ENCODE measurements around the gene LAMA5. TPM values are rescaled to one million over a fixed set of nuclear protein-coding genes. Genes with fewer than 3 reads are reported as not detected.

Gene LAMA5
- total RNA-seq, 4 donors from 2014 or later = 14.1 to 131 (median 34.5) TPM

DNA sequence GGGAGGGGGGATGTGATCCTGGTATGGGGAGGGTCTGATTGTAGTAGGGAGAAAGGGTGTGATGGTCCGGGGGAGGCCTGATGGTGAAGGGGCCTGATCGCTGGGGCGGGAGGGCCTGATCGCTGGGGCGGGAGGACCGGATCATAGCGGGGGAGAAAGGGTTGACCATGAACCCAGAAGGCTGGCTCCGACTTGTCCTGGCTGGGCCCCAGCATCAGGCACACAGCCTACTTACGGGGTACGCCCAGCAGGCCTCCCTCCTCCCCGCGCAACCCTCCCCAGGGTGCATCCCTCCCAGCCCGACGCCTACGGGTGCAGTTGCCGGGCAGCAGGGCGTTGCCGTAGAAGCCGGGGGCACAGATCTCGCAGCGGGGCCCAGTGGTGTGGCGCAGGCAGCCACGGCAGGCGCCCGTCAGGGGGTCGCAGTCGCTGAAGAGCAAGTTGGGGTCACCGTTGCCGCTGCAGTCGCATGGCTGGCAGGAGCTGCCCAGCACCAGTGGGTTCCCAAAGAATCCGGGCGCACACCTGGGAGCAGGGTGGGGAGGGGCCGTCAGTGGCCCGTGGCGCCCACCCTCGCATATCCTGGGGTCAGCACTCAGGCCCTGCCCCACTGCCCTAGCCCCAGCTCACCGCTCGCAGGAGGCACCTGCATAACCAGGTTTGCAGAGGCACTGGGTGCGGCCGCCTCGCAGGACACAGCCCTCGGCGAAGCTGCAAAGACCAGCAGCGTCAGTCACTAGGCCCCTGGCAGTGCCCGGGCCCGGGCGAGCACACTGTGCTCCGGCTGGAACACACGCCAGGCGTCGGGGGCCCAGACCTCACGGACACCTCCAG lies 43.7 kb downstream of the LAMA5 start:
- TF ChIP-seq, protein P1, sequence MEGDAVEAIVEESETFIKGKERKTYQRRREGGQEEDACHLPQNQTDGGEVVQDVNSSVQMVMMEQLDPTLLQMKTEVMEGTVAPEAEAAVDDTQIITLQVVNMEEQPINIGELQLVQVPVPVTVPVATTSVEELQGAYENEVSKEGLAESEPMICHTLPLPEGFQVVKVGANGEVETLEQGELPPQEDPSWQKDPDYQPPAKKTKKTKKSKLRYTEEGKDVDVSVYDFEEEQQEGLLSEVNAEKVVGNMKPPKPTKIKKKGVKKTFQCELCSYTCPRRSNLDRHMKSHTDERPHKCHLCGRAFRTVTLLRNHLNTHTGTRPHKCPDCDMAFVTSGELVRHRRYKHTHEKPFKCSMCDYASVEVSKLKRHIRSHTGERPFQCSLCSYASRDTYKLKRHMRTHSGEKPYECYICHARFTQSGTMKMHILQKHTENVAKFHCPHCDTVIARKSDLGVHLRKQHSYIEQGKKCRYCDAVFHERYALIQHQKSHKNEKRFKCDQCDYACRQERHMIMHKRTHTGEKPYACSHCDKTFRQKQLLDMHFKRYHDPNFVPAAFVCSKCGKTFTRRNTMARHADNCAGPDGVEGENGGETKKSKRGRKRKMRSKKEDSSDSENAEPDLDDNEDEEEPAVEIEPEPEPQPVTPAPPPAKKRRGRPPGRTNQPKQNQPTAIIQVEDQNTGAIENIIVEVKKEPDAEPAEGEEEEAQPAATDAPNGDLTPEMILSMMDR (IDR thresholded peaks at IDR 0.05; ENCODE audit: low read depth) = no peak

DNA sequence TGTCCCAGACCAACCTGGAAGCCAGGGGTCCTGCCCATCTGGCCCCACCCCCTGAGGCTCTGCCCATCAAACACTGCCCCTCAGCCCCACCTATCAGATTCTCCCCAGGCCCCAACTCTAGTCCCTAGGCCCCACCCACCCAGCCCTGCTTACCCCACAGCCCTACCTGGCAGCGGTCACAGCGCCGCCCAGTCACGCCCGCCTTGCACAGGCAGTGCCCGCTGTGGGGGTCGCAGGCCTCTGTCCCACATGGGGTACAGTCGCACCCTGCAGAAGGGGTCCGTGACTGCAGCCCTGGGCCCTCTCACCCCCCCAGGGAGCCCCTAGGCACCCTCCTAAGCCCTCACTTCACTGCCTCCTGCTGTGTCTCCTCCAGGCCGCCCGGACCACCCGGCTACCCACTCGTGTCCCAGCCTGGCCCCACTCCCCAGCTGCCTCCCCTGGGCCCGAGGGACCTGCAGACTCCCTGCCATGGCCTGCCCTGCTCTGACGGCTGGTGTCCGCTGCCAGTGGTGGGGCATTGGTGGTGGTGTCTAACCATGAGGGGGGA lies 44.5 kb downstream of the LAMA5 start:
- TF ChIP-seq, protein P1 (IDR thresholded peaks at IDR 0.05; ENCODE audit: low read depth) = no peak

DNA sequence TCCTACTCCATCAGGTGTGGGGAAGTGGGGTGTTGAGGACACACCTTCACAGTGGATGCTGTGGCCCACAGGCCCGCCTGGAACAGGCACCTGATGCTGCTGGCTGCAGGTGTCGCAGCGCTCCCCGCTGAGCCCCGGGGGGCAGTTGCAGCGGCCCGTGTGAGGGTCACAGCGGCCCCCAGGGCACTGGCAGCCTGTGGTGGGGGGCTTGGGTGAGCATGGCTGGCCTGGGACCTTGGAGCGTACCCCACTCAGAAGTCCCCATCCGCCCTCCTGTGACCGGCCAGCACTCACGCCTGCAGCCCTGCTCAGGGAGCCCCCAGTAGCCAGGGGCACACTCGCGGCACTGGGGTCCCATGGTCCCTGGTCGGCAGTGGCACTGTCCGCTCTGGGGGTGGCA lies 45.1 kb downstream of the LAMA5 start:
- TF ChIP-seq, protein P1 (IDR thresholded peaks at IDR 0.05; ENCODE audit: low read depth) = no peak

- TF ChIP-seq, protein P1 (IDR thresholded peaks at IDR 0.05; ENCODE audit: low read depth) = no peak
These were observed 45.6 kb downstream of the LAMA5 start for GRCh38 chr20:62321521-62321948.

- TF ChIP-seq, protein P1 (IDR thresholded peaks at IDR 0.05; ENCODE audit: low read depth) = no peak
These were observed 46.3 kb downstream of the LAMA5 start for GRCh38 chr20:62320581-62321354.

DNA sequence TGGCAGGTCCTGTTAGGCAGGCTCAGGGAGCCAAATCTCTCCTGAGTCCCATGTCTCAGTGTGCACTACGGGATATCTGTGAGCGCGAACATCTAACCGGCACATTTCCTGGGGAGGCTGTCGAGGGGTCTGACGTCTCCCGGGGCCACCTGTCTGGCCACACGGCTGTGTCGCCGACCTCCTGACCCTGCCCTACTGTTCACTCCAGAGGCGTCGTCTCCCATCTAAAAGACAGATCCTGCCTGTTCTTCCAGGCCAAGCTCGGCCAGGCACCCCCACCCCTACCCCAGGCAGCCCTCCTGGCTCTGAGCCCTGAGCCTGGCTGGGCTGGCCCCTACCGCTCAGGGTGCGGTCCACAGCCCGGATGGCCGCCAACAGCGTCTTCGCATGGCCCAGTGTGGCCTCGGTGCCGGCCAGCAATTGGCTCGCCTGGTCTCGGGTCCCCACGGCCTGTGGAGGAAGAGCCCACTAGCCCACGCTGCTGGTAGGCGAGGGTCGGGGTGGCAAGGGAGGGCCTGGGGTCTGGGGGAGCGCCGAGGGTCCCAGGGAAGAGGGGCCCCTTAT lies 47.7 kb downstream of the LAMA5 start:
- TF ChIP-seq, protein P1 (IDR thresholded peaks at IDR 0.05; ENCODE audit: low read depth) = no peak

Data from subcutaneous adipose tissue (tissue), 4 donors.